Gastrocnemius medialis (tissue), 4 donors: ENCODE measurements around the gene GSAP.

ENCODE experiments used
- POLR2A ChIP-seq, 2 donors: fragments of 450-650 bp; IDR thresholded peaks; one replicate each; pipeline ENCODE4 v1.6.1; 2017; ENCODE audit warnings: antibody characterized with exemption in 2 of 2, mild to moderate bottlenecking in 2 of 2, moderate library complexity in 2 of 2
- TF ChIP-seq, protein P1 (sequence below), 5 experiments: fragments of 450-650 bp in 3 of 5; fragments of 200-600 bp in 2 of 5; sonication (generic) in 2 of 5; IDR thresholded peaks in 4 of 5; conservative IDR thresholded peaks in 1 of 5; 1 replicate in 4 of 5; 2 replicates in 1 of 5; pipeline ENCODE4 v1.5.1; 2016 to 2019; ENCODE audit warnings: antibody characterized with exemption in 5 of 5, mild to moderate bottlenecking in 3 of 5, moderate library complexity in 3 of 5

DNA sequence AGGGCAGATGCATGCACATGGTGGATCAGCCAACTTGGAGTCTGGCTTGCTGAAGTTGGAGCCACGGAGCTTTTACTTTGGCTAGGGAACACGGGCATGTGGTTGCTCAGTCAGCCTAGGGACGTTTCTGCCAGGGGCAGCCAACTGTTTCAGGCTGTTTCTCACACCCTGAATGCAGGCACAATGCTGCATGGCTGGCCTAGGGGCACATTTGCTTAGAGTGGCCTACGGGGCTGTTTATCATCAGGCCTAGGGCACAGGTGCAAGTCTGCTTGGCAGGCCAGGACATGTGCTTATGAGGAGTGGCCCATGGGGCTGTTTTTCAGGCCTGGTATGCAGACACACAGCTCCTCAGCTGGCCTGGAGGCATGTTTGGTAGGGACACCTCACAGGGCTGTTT, 107.4 kb downstream of the GSAP start:
- TF ChIP-seq, protein P1, sequence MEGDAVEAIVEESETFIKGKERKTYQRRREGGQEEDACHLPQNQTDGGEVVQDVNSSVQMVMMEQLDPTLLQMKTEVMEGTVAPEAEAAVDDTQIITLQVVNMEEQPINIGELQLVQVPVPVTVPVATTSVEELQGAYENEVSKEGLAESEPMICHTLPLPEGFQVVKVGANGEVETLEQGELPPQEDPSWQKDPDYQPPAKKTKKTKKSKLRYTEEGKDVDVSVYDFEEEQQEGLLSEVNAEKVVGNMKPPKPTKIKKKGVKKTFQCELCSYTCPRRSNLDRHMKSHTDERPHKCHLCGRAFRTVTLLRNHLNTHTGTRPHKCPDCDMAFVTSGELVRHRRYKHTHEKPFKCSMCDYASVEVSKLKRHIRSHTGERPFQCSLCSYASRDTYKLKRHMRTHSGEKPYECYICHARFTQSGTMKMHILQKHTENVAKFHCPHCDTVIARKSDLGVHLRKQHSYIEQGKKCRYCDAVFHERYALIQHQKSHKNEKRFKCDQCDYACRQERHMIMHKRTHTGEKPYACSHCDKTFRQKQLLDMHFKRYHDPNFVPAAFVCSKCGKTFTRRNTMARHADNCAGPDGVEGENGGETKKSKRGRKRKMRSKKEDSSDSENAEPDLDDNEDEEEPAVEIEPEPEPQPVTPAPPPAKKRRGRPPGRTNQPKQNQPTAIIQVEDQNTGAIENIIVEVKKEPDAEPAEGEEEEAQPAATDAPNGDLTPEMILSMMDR (IDR thresholded peaks at IDR 0.05 in 4 of 5, conservative IDR thresholded peaks at IDR 0.05 in 1 of 5): no peak
- no peak for TF ChIP-seq POLR2A (IDR thresholded peaks at IDR 0.05)
